ENCODE measurements around the gene CPTP. TPM values are rescaled to one million over a fixed set of nuclear protein-coding genes. Genes with fewer than 3 reads are reported as not detected.

Gene CPTP
- total RNA-seq, 2 donors from 2014 or later: 35.6 to 64.1 TPM

- Histone ChIP-seq H3K4me3 (peak overlapping the region; percentile 97 to 99), H3K36me3 (peaks cover 9% of the 10 kb centered on the region), H3K27me3 (no peaks in the 10 kb centered on the region), H3K4me1 (peaks cover 0 to 39% of the 10 kb centered on the region in 2 donors), H3K9me3 (no peaks in the 10 kb centered on the region), H3K27ac (peak overlapping the region; percentile 94 to 97)
- TF ChIP-seq CTCF (IDR thresholded peaks at IDR 0.05): no peak
- no peak for DNase-seq (ENCODE audit: low spot score)
These were observed 49.4 kb downstream of the CPTP start for GRCh38 chr1:1373815-1374588.

- H3K4me3 ChIP-seq: peak overlapping the region; percentile 97 to 99
- H3K4me1 ChIP-seq: peaks cover 0 to 39% of the 10 kb centered on the region in 2 donors
- H3K36me3 ChIP-seq: peaks cover 9% of the 10 kb centered on the region
- no peak for DNase-seq (ENCODE audit: low spot score)
- no peak for TF ChIP-seq CTCF (IDR thresholded peaks at IDR 0.05)
- no peaks in the 10 kb centered on the region for H3K27me3 ChIP-seq
- peak overlapping the region; percentile 94 to 97 for H3K27ac ChIP-seq
- H3K9me3 ChIP-seq: no peaks in the 10 kb centered on the region
These were observed 50.0 kb downstream of the CPTP start for GRCh38 chr1:1374589-1374928.

- no peaks in the 10 kb centered on the region for H3K27me3 ChIP-seq
- H3K4me3 ChIP-seq: peak within 1 kb of the TSS; percentile 97 to 99
- H3K36me3 ChIP-seq: peaks cover 9% of the 10 kb centered on the region
- DNase-seq (ENCODE audit: low spot score): peak; percentile 99
- peak in 1 of 2 donors; percentile 42 for TF ChIP-seq CTCF (IDR thresholded peaks at IDR 0.05)
- H3K27ac ChIP-seq: peak within 1 kb of the TSS; percentile 94 to 97
- peaks cover 0 to 39% of the 10 kb centered on the region in 2 donors for H3K4me1 ChIP-seq
- no peaks in the 10 kb centered on the region for H3K9me3 ChIP-seq
These were observed 50.5 kb downstream of the CPTP start, which contains the start of gene AURKAIP1 for GRCh38 chr1:1374929-1375662. Gene AURKAIP1, minus strand, starts transcription at chr1:1375207. Its CDS starts 451 bp downstream, at chr1:1374756.

GRCh38 chr1:1376551-1377226 lies 52.1 kb downstream of the CPTP start:
- H3K36me3 ChIP-seq: peaks cover 9% of the 10 kb centered on the region
- DNase-seq (ENCODE audit: low spot score): no peak
- no peak for TF ChIP-seq CTCF (IDR thresholded peaks at IDR 0.05)
- H3K27me3 ChIP-seq: no peaks in the 10 kb centered on the region
- H3K27ac ChIP-seq: no peak overlapping the region
- H3K9me3 ChIP-seq: no peaks in the 10 kb centered on the region
- H3K4me1 ChIP-seq: peaks cover 0 to 36% of the 10 kb centered on the region in 2 donors
- H3K4me3 ChIP-seq: no peak overlapping the region

- no peak for TF ChIP-seq CTCF (IDR thresholded peaks at IDR 0.05)
- Histone ChIP-seq H3K36me3 (peaks cover 9% of the 10 kb centered on the region), H3K27me3 (no peaks in the 10 kb centered on the region), H3K4me3 (no peak overlapping the region), H3K27ac (no peak overlapping the region), H3K4me1 (peaks cover 0 to 26% of the 10 kb centered on the region in 2 donors), H3K9me3 (no peaks in the 10 kb centered on the region)
- DNase-seq (ENCODE audit: low spot score): no peak
These were observed 53.1 kb downstream of the CPTP start for GRCh38 chr1:1377540-1378205.

All from right atrium auricular region (tissue), 2 donors.